Mesenchymal stem cell (in vitro differentiated cells and primary cell): ENCODE measurements around the gene CCDC73.

Experiments
- DNase-seq: peaks from one replicate; pipeline ENCODE4 v3.0.0-alpha.2; 2013
- H2AFZ ChIP-seq: one replicate; pipeline ENCODE4 v1.6.1; 2013; ENCODE audit warnings: low read depth, mild to moderate bottlenecking, control low read depth, inconsistent platforms, low read length, moderate library complexity
- H2AK5ac ChIP-seq: 2 replicates; pipeline ENCODE4 v1.6.1; 2013; ENCODE audit warnings: low read length, moderate library complexity, mild to moderate bottlenecking, inconsistent platforms; ENCODE audit not compliant: severe bottlenecking
- H2BK120ac ChIP-seq: one replicate; pipeline ENCODE4 v1.6.1; 2013; ENCODE audit warnings: low read depth, mild to moderate bottlenecking, inconsistent platforms, low read length, moderate library complexity
- H2BK12ac ChIP-seq, 2 experiments: one replicate each; pipeline ENCODE4 v1.6.1; 2013; ENCODE audit warnings: inconsistent platforms in 2 of 2, low read length in 2 of 2, mild to moderate bottlenecking in 2 of 2, moderate library complexity in 2 of 2, control low read depth in 1 of 2
- H2BK15ac ChIP-seq: one replicate; pipeline ENCODE4 v1.6.1; 2013; ENCODE audit warnings: mild to moderate bottlenecking, low read depth, inconsistent platforms; ENCODE audit not compliant: poor library complexity, severe bottlenecking
- H2BK5ac ChIP-seq: 2 replicates; pipeline ENCODE4 v1.6.1; 2013; ENCODE audit warnings: low read depth, mild to moderate bottlenecking, low read length, control low read depth, inconsistent platforms; ENCODE audit not compliant: poor library complexity, severe bottlenecking
- H3K14ac ChIP-seq, 2 experiments: one replicate each; pipeline ENCODE4 v1.6.1; 2013; ENCODE audit warnings: inconsistent platforms in 2 of 2, low read length in 2 of 2, control low read depth in 1 of 2, mild to moderate bottlenecking in 1 of 2, moderate library complexity in 1 of 2
- H3K18ac ChIP-seq, 2 experiments: one replicate each; pipeline ENCODE4 v1.6.1; 2013; ENCODE audit warnings: inconsistent platforms in 2 of 2, low read length in 2 of 2, control low read depth in 1 of 2, low read depth in 1 of 2, mild to moderate bottlenecking in 1 of 2
- H3K23ac ChIP-seq, 2 experiments: one replicate each; pipeline ENCODE4 v1.6.1; 2013; ENCODE audit warnings: inconsistent platforms in 2 of 2, low read length in 2 of 2, mild to moderate bottlenecking in 2 of 2, moderate library complexity in 2 of 2, control low read depth in 1 of 2
- H3K27ac ChIP-seq: 2 replicates; pipeline ENCODE4 v1.5.1; 2013; ENCODE audit warnings: mild to moderate bottlenecking, moderate library complexity, low read length, control low read depth, inconsistent platforms; ENCODE audit not compliant: poor library complexity, severe bottlenecking
- H3K27me3 ChIP-seq, 2 experiments: 2 replicates each; pipeline versions ENCODE4 v1.6.1 to v1.7.0; 2013; ENCODE audit warnings: low read length in 2 of 2, mild to moderate bottlenecking in 2 of 2, moderate library complexity in 2 of 2, control low read depth in 1 of 2, inconsistent platforms in 1 of 2; ENCODE audit not compliant: control insufficient read depth in 1 of 2, insufficient read depth in 1 of 2
- H3K36me3 ChIP-seq, 2 experiments: 2 replicates each; pipeline versions ENCODE4 v1.6.1 to v1.7.0; 2013; ENCODE audit warnings: low read length in 2 of 2, control low read depth in 1 of 2, inconsistent platforms in 1 of 2, low read depth in 1 of 2, mild to moderate bottlenecking in 1 of 2; ENCODE audit not compliant: insufficient read depth in 2 of 2, control insufficient read depth in 1 of 2
- H3K4ac ChIP-seq, 2 experiments: one replicate each; pipeline ENCODE4 v1.6.1; 2013; ENCODE audit warnings: inconsistent platforms in 2 of 2, low read length in 2 of 2, mild to moderate bottlenecking in 2 of 2, moderate library complexity in 2 of 2, control low read depth in 1 of 2, low read depth in 1 of 2
- H3K4me1 ChIP-seq: 2 replicates; pipeline ENCODE4 v1.6.1; 2013; ENCODE audit warnings: low read depth, low read length, control low read depth; ENCODE audit not compliant: control insufficient read depth, insufficient read depth
- H3K4me2 ChIP-seq: 2 replicates; pipeline ENCODE4 v1.6.1; 2013; ENCODE audit warnings: low read length, mild to moderate bottlenecking, inconsistent platforms; ENCODE audit not compliant: poor library complexity, severe bottlenecking
- H3K4me3 ChIP-seq, 2 experiments: 2 replicates each; pipeline versions ENCODE4 v1.5.1 to v1.7.0; 2013; ENCODE audit warnings: low read length in 2 of 2, mild to moderate bottlenecking in 2 of 2, control low read depth in 1 of 2, low read depth in 1 of 2; ENCODE audit not compliant: insufficient read depth in 1 of 2
- H3K79me1 ChIP-seq: replicated peaks from 2 replicates; pipeline ENCODE4 v1.6.1; 2013; ENCODE audit warnings: mild to moderate bottlenecking, control low read depth, low read length, inconsistent platforms; ENCODE audit not compliant: poor library complexity, severe bottlenecking
- H3K9ac ChIP-seq: 2 replicates; pipeline ENCODE4 v1.7.0; 2013; ENCODE audit warnings: mild to moderate bottlenecking, low read length, moderate library complexity
- H3K9me3 ChIP-seq: 2 replicates; pipeline ENCODE4 v1.7.0; 2013; ENCODE audit warnings: mild to moderate bottlenecking, low read length; ENCODE audit not compliant: control insufficient read depth
- H4K8ac ChIP-seq: one replicate; pipeline ENCODE4 v1.6.1; 2013; ENCODE audit warnings: inconsistent platforms, mild to moderate bottlenecking, low read length, moderate library complexity
- H4K91ac ChIP-seq: one replicate; pipeline ENCODE4 v1.6.1; 2013; ENCODE audit warnings: mild to moderate bottlenecking, low read length, inconsistent platforms
- WGBS: methylation state at CpG from one replicate; pipeline ENCODE4 v1.1.7; 2013; ENCODE audit warnings: mixed read lengths; 5-methylcytosine and 5-hydroxymethylcytosine counted together

CCDC73 gene

GRCh38 chr11:32563600-32563959, 230.9 kb downstream of the CCDC73 start:
- Histone ChIP-seq H2BK120ac (no peak overlapping the region), H3K36me3 (no peaks in the 10 kb centered on the region), H3K14ac (no peak overlapping the region), H2BK15ac (no peak overlapping the region), H4K91ac (no peak overlapping the region), H3K27me3 (peaks cover 0 to 4% of the 10 kb centered on the region in 2 experiments), H3K18ac (no peak overlapping the region), H3K79me1 (no peaks in the 10 kb centered on the region), H3K9ac (no peak overlapping the region), H3K4me2 (no peak overlapping the region), H3K23ac (no peak overlapping the region), H3K27ac (no peak overlapping the region), H3K9me3 (no peaks in the 10 kb centered on the region), H4K8ac (no peak overlapping the region), H3K4me3 (no peak overlapping the region), H3K4me1 (peaks cover 1% of the 10 kb centered on the region), H2BK5ac (no peak overlapping the region), H3K4ac (no peak overlapping the region), H2AK5ac (no peak overlapping the region), H2BK12ac (no peak overlapping the region), H2AFZ (no peak overlapping the region)
- 83% methylated on average over 3 of the region's 3 CpGs for WGBS
- no peak for DNase-seq

GRCh38 chr11:32562839-32563599, 231.4 kb downstream of the CCDC73 start:
- Histone ChIP-seq H3K4me3 (no peak overlapping the region), H2BK15ac (no peak overlapping the region), H2AK5ac (no peak overlapping the region), H3K4me2 (no peak overlapping the region), H4K91ac (no peak overlapping the region), H4K8ac (no peak overlapping the region), H2AFZ (no peak overlapping the region), H3K27ac (no peak overlapping the region), H2BK12ac (no peak overlapping the region), H2BK5ac (no peak overlapping the region), H3K27me3 (peaks cover 0 to 4% of the 10 kb centered on the region in 2 experiments), H3K18ac (no peak overlapping the region), H3K4me1 (peaks cover 1% of the 10 kb centered on the region), H2BK120ac (no peak overlapping the region), H3K36me3 (no peaks in the 10 kb centered on the region), H3K23ac (no peak overlapping the region), H3K79me1 (no peaks in the 10 kb centered on the region), H3K14ac (no peak overlapping the region), H3K9ac (no peak overlapping the region), H3K4ac (no peak overlapping the region), H3K9me3 (no peaks in the 10 kb centered on the region)
- DNase-seq, result no peak
- 84% methylated on average over 9 of the region's 10 CpGs for WGBS

- Histone ChIP-seq H2BK5ac (no peak overlapping the region), H3K4me3 (no peak overlapping the region), H3K9ac (no peak overlapping the region), H3K9me3 (no peaks in the 10 kb centered on the region), H4K8ac (no peak overlapping the region), H2AK5ac (no peak overlapping the region), H3K4me2 (no peak overlapping the region), H3K18ac (no peak overlapping the region), H2BK12ac (no peak overlapping the region), H3K4me1 (peaks cover 1% of the 10 kb centered on the region), H3K27ac (no peak overlapping the region), H2BK15ac (no peak overlapping the region), H3K23ac (no peak overlapping the region), H3K4ac (no peak overlapping the region), H3K27me3 (no peaks in the 10 kb centered on the region), H2AFZ (no peak overlapping the region), H2BK120ac (no peak overlapping the region), H3K36me3 (no peaks in the 10 kb centered on the region), H4K91ac (no peak overlapping the region), H3K14ac (no peak overlapping the region), H3K79me1 (no peaks in the 10 kb centered on the region)
- WGBS, result 92% methylated on average over 11 of the region's 11 CpGs
- DNase-seq, result no peak
Measured at GRCh38 chr11:32561835-32562234, 232.6 kb downstream of the CCDC73 start.

- no peak for DNase-seq
- no peak overlapping the region for H3K4me2 ChIP-seq
- no peak overlapping the region for H2AFZ ChIP-seq
- H3K36me3 ChIP-seq, result no peaks in the 10 kb centered on the region
- H2BK5ac ChIP-seq, result no peak overlapping the region
- H3K18ac ChIP-seq, result no peak overlapping the region
- H3K23ac ChIP-seq, result no peak overlapping the region
- no peaks in the 10 kb centered on the region for H3K79me1 ChIP-seq
- H2AK5ac ChIP-seq, result no peak overlapping the region
- H3K4me1 ChIP-seq, result no peaks in the 10 kb centered on the region
- no peak overlapping the region for H4K91ac ChIP-seq
- H2BK12ac ChIP-seq, result no peak overlapping the region
- H3K27ac ChIP-seq, result no peak overlapping the region
- H3K4me3 ChIP-seq, result peak overlapping the region in 1 of 2 experiments; percentile 14
- no peaks in the 10 kb centered on the region for H3K27me3 ChIP-seq
- no peak overlapping the region for H2BK15ac ChIP-seq
- no peak overlapping the region for H4K8ac ChIP-seq
- 78% methylated on average over 7 of the region's 7 CpGs for WGBS
- H2BK120ac ChIP-seq, result no peak overlapping the region
- no peak overlapping the region for H3K14ac ChIP-seq
- H3K4ac ChIP-seq, result no peak overlapping the region
- H3K9me3 ChIP-seq, result no peaks in the 10 kb centered on the region
- H3K9ac ChIP-seq, result no peak overlapping the region
Measured at GRCh38 chr11:32555895-32556294, 238.6 kb downstream of the CCDC73 start.
